Neural progenitor cell (in vitro differentiated cells): ENCODE measurements around the gene SHH.

Experiments
- EZH2phosphoT487 ChIP-seq: fragments of 200-600 bp; sonication (generic); IDR thresholded peaks from 2 replicates; pipeline ENCODE4 v1.6.1; 2017; ENCODE audit warnings: antibody characterized with exemption
- TF ChIP-seq, protein P1 (sequence below): fragments of 200-600 bp; sonication (generic); IDR thresholded peaks from 2 replicates; pipeline ENCODE4 v1.5.1; 2017; ENCODE audit warnings: antibody characterized with exemption, mild to moderate bottlenecking

DNA sequence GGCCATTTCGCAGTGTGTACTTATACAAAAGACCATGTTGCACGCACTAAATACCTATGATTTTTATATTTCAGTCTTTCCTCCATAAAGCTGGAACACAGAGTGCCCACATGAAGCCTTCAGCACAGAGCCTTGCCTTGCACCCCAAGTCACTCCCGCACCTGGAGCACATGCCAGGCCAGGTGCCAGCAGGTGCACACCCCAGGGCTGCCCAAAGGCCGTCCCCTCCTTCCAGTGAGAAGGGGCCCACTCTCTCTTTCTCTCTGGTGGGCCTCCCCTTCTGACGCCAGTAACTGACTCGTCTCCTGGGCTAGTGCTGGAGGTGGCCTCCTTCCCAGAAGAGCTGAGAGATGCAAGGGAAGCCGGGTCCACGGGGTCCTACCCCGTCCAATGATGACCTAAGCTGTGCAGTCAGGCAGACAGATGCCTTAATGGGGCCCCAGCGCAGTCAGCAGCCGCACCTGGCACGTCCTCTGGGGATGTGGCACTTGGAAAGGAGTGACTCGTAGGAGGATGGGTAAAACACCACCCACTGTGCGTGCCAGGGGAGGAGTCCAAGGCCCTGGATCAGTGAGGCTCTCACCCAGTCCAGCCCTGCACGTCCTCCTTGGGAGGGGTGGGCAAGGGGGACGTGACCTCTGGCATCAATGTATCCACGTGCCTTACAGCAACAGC is 17.7 kb upstream of the SHH start:
- TF ChIP-seq, protein P1, sequence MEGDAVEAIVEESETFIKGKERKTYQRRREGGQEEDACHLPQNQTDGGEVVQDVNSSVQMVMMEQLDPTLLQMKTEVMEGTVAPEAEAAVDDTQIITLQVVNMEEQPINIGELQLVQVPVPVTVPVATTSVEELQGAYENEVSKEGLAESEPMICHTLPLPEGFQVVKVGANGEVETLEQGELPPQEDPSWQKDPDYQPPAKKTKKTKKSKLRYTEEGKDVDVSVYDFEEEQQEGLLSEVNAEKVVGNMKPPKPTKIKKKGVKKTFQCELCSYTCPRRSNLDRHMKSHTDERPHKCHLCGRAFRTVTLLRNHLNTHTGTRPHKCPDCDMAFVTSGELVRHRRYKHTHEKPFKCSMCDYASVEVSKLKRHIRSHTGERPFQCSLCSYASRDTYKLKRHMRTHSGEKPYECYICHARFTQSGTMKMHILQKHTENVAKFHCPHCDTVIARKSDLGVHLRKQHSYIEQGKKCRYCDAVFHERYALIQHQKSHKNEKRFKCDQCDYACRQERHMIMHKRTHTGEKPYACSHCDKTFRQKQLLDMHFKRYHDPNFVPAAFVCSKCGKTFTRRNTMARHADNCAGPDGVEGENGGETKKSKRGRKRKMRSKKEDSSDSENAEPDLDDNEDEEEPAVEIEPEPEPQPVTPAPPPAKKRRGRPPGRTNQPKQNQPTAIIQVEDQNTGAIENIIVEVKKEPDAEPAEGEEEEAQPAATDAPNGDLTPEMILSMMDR = no peak
- no peak for TF ChIP-seq EZH2phosphoT487
